RWPE2 (cell line): Measurements from ENCODE around the gene GOSR1.
A peak's percentile ranks its signal among the peaks of the same experiment; 100 is the strongest.
"Not testable (repeated sequence)": the region's sequence is repeated elsewhere in the genome, so short reads cannot be mapped to it uniquely, and the experiment has no call there.

Source experiments
- ATAC-seq: fragments of 200-7000 bp; cut with Tn5 transposase; 3 replicates; pipeline ENCODE4 v1.9.1; 2021; ENCODE audit warnings: low read depth
- DNase-seq: peaks from one replicate; pipeline ENCODE4 v3.0.0-alpha.2; 2020; ENCODE audit warnings: low spot score
- H3K27ac ChIP-seq: fragments of 450-650 bp; 2 replicates; pipeline ENCODE4 v1.5.1; 2017; ENCODE audit warnings: mild to moderate bottlenecking; ENCODE audit not compliant: poor library complexity, severe bottlenecking
- H3K27me3 ChIP-seq: fragments of 250-450 bp; sonication (Bioruptor Pico); 2 replicates; pipeline ENCODE4 v1.5.1; 2021; ENCODE audit warnings: mild to moderate bottlenecking, moderate library complexity; ENCODE audit not compliant: insufficient read depth, poor library complexity, severe bottlenecking
- H3K36me3 ChIP-seq: fragments of 250-450 bp; sonication (Bioruptor Pico); 2 replicates; pipeline ENCODE4 v1.5.1; 2020; ENCODE audit warnings: low read depth, mild to moderate bottlenecking, moderate library complexity
- H3K4me1 ChIP-seq: fragments of 250-450 bp; sonication (Bioruptor Pico); 2 replicates; pipeline ENCODE4 v1.5.1; 2021; ENCODE audit warnings: mild to moderate bottlenecking, moderate library complexity; ENCODE audit not compliant: insufficient read depth, poor library complexity, severe bottlenecking
- H3K4me3 ChIP-seq: fragments of 250-450 bp; sonication (Bioruptor Pico); 2 replicates; pipeline ENCODE4 v1.5.1; 2021; ENCODE audit warnings: mild to moderate bottlenecking, moderate library complexity; ENCODE audit not compliant: severe bottlenecking
- H3K9me3 ChIP-seq: fragments of 250-450 bp; sonication (Bioruptor Pico); 2 replicates; pipeline ENCODE4 v1.5.1; 2021; ENCODE audit warnings: mild to moderate bottlenecking, moderate library complexity; ENCODE audit not compliant: severe bottlenecking
- CTCF ChIP-seq: fragments of 450-650 bp; IDR thresholded peaks from one replicate; pipeline ENCODE4 v1.5.1; 2017; ENCODE audit warnings: mild to moderate bottlenecking, moderate library complexity; ENCODE audit not compliant: poor library complexity, severe bottlenecking

GOSR1 gene

DNA sequence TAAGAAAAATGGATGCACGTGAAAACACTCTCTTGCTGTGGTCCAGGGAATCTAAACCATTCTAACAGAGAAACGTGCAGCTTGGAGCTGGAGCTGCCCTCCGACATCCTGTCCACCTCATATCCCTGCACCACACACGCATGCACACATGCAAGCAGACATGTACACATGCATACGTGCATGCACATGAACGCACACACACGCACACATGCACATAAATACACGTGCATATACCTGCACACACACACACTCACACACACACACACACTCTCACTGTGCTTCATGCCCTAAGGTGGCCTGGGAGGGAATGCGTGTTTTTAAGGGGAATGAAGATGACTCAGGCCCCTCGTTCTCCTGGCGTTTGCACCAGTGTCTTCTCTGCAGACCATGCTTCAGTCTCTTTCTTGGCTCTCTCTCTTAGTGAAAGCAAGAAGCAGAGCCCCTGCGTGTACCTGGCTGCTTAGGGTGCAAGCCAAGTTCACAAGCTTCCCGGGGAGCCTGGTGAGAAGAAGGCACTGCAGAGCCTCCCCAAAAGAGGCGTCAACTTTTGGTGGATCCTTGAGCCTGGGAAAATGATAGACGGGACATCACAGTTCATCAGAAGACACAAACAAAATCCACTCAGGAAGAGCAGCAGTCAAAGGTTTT, 72.8 kb downstream of the GOSR1 start:
- Histone ChIP-seq H3K4me3 (no peak overlapping the region), H3K4me1 (peaks cover 3% of the 10 kb centered on the region), H3K9me3 (no peaks in the 10 kb centered on the region), H3K27ac (no peak overlapping the region), H3K27me3 (no peaks in the 10 kb centered on the region), H3K36me3 (no peaks in the 10 kb centered on the region)
- DNase-seq (no peak), ATAC-seq (no peak)
- TF ChIP-seq CTCF, result no peak

GRCh38 chr17:30550512-30551273, 73.5 kb downstream of the GOSR1 start:
- no peaks in the 10 kb centered on the region for H3K36me3 ChIP-seq
- no peaks in the 10 kb centered on the region for H3K27me3 ChIP-seq
- peak; percentile 35 for DNase-seq
- no peak overlapping the region for H3K4me3 ChIP-seq
- TF ChIP-seq CTCF, result no peak
- H3K4me1 ChIP-seq, result peaks cover 3% of the 10 kb centered on the region
- peak; percentile 70 for ATAC-seq
- no peaks in the 10 kb centered on the region for H3K9me3 ChIP-seq
- H3K27ac ChIP-seq, result no peak overlapping the region

DNA sequence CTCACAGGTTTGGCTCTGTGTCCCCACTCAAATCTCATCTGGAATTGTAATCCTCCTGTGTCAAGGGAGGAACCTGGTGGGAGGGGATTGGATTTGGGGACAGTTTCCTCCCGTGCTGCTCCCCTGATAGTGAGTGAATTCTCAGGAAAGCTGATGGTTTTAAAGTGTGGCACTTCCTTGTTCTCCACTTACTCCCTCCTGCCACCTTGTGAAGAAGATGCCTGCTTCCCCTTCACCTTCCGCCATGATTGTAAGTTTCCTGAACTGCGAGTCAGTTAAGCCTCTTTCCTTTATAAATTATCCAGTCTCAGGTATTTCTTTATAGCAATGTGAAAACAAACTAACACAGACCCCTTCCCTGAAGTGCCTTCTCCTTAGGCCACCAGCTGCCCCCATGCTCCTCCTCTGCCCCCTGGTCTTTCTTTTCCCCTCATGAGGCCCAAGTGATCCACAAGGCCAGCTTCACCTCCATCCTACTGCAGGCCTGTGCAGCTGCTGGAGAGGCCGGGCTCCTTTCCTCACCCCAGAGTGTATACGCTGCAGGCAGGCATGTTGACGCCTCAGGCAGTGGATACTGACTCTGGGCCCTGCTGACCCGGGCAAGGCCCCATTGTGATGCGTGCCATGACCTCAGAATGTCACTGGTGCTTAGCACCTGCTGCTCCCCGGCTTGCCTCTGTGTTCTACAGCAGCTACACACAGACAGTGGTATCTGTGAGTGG, 74.2 kb downstream of the GOSR1 start:
- H3K27ac ChIP-seq, H3K27me3 ChIP-seq, ATAC-seq, H3K4me3 ChIP-seq, H3K36me3 ChIP-seq, DNase-seq, H3K9me3 ChIP-seq, H3K4me1 ChIP-seq: not testable (repeated sequence)

- no peak for ATAC-seq
- Histone ChIP-seq H3K4me3 (no peak overlapping the region), H3K27ac (no peak overlapping the region), H3K36me3 (no peaks in the 10 kb centered on the region), H3K27me3 (no peaks in the 10 kb centered on the region), H3K4me1 (peaks cover 3% of the 10 kb centered on the region), H3K9me3 (no peaks in the 10 kb centered on the region)
- DNase-seq, result no peak
- no peak for TF ChIP-seq CTCF
Measured at GRCh38 chr17:30551996-30552339, 74.8 kb downstream of the GOSR1 start.

DNA sequence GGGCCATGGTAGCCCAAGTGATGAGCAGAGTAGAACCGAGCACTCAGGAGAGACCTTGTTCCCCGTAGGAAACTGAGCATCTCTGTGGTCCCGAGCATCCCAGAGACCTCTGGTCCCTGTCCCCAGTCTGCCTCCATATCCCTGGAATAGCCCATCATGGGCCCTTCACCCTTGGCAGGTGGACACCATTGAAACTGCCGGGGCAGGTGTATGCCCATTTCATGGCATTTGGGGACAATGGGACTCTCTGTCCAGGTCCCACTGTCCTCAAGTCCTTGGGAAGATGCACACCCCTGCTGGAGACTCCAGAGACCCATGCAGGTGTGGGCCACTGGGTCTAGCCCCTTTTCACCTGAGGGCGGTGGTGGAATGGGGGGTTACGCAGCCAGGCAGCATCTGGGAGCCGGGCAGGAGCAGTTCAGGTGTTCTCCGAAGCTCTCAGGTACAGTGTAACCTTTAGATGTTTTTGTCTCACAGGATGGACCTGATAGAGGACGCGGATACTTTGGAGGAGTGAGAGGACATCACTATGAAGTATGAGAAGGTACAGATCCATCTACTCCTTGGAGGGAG, 75.9 kb downstream of the GOSR1 start:
- no peaks in the 10 kb centered on the region for H3K36me3 ChIP-seq
- H3K27me3 ChIP-seq, result no peaks in the 10 kb centered on the region
- ATAC-seq (no peak), DNase-seq (peak; percentile 29)
- H3K4me3 ChIP-seq, result no peak overlapping the region
- TF ChIP-seq CTCF, result no peak
- peaks cover 3% of the 10 kb centered on the region for H3K4me1 ChIP-seq
- H3K27ac ChIP-seq, result no peak overlapping the region
- H3K9me3 ChIP-seq, result no peaks in the 10 kb centered on the region

GRCh38 chr17:30553823-30554440, 76.7 kb downstream of the GOSR1 start:
- not testable (repeated sequence) for H3K27ac ChIP-seq, H3K4me3 ChIP-seq, H3K9me3 ChIP-seq, ATAC-seq, H3K36me3 ChIP-seq, H3K4me1 ChIP-seq, H3K27me3 ChIP-seq
- DNase-seq, result peak; percentile 13
